CD4-positive, alpha-beta T cell treated with Interleukin-1 beta for 1 hour (primary cell): Measurements from ENCODE around the gene PLCD3.
A peak's percentile ranks its signal among the peaks of the same experiment; 100 is the strongest.

ENCODE experiments used
- DNase-seq, 2 donors: peaks; one replicate each; pipeline ENCODE4 v3.0.0-alpha.2; 2020 to 2022

PLCD3 gene

GRCh38 chr17:45063198-45063597, 69.1 kb downstream of the PLCD3 start:
- DNase-seq = no peak

DNA sequence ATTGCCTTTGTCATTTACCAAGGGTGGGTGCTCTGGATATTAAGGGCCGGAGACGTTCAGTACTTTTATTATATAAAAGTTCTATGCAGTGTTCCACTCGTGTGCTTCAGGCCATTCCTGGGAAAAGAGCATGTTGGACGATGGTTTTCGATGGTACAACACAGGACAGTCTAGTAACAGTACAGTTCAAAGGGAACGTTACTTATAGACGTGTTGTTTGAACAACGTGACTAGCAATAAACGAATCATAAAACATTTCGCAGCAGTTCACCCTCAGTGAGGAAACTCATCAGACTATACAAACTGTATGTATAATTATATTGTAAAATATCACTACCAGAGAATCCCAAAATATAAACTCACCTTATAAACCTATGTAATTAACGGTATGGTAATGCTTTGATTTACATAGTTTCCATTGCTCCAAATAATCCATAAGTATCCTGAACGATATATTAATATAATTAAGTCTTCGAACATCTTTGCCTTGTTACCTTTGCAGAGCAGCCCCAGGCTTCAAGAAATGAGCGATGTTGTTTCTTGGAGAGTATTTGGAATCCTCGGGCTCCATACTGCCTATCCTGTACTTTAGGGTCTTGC, 70.6 kb downstream of the PLCD3 start:
- DNase-seq = no peak

DNA sequence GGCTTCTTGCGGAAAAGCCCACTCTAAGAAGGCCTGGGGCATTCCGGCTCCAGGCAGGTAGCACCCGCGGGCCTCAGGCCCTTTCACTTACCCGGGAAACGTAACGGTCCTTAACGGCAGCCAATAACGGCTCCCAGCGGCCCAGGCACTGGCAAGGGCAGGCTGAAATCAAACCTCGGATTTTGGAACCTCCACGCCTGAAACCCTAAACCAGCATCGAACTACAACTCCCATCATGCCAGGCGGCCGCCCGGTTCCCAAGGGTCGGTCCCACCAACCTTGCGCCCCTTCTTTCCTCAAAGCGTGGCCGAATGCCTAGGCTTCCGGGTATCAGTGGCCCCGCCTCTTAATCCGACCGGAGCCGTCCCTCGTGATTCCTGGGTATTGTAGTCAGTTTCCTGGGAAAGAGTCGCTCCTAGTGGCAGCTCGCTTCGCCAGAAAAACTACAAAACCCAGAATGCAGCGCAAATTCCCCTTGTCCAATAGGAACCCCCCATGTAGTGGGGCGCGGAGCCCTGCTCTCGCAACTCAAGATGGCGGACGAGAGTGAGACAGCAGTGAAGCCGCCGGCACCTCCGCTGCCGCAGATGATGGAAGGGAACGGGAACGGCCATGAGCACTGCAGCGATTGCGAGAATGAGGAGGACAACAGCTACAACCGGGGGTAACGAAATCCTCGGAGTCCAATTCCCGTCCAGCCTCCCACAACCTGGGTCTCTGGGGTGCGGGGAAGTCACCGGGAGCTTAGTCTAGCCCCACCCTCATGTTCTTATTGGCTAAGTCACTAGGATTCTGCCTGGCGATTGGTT, 71.3 kb downstream of the PLCD3 start, which contains the start of gene NMT1:
TSS of gene NMT1 (plus strand) at position 521 of the 809 bp plus-strand sequence. CDS start at position 534, 13 bp downstream.
- peak; percentile 98 to 99 for DNase-seq

- no peak for DNase-seq
Observed at GRCh38 chr17:45060382-45060796, 71.9 kb downstream of the PLCD3 start.
